Right lobe of liver (tissue), 4 donors: ENCODE results near the gene CHST3.

Experiments used
- CTCF ChIP-seq, 4 donors: fragments of 200-600 bp in 3 of 4; fragments of 450-650 bp in 1 of 4; IDR thresholded peaks; one replicate each; pipeline versions ENCODE4 v1.5.1 to v1.8.0; 2016 to 2022; ENCODE audit warnings: antibody characterized with exemption in 4 of 4, mild to moderate bottlenecking in 2 of 4
- POLR2A ChIP-seq: fragments of 450-650 bp; IDR thresholded peaks from one replicate; pipeline ENCODE4 v1.6.1; 2017; ENCODE audit warnings: antibody characterized with exemption, mild to moderate bottlenecking
- donor health status: DM: no; HTN: no; CAD: no.
- donor health status: DM: no; HTN: no; CAD: no.
- donor health status: DM: no; HTN: yes; CAD: no.

- TF ChIP-seq CTCF (IDR thresholded peaks at IDR 0.05) (no peak), POLR2A (no peak)
These were observed 32.6 kb downstream of the CHST3 start for GRCh38 chr10:71996592-71997371.
